Thyroid gland (tissue), 4 donors: ENCODE measurements around the gene MTCH2. TPM values are rescaled to one million over a fixed set of nuclear protein-coding genes. Genes with fewer than 3 reads are reported as not detected.
A peak's percentile ranks its signal among the peaks of the same experiment; 100 is the strongest.

Experiments used
- DNase-seq, 2 donors: peaks; one replicate each; pipeline ENCODE4 v3.0.0-alpha.2; 2019
- H3K27ac ChIP-seq, 3 donors: fragments of 200-600 bp; sonication (generic); 1 replicate in 2 of 3; 2 replicates in 1 of 3; pipeline ENCODE4 v1.5.1; 2016 to 2019; ENCODE audit warnings: mild to moderate bottlenecking in 1 of 3, moderate library complexity in 1 of 3
- H3K27me3 ChIP-seq: fragments of 200-600 bp; sonication (generic); one replicate; pipeline ENCODE4 v1.5.1; 2019
- H3K36me3 ChIP-seq, 2 donors: fragments of 200-600 bp; sonication (generic); one replicate each; pipeline ENCODE4 v1.5.1; 2016 to 2019
- H3K4me1 ChIP-seq, 2 donors: fragments of 200-600 bp; sonication (generic); one replicate each; pipeline ENCODE4 v1.5.1; 2017 to 2019
- H3K4me3 ChIP-seq, 3 donors: fragments of 200-600 bp; sonication (generic); replicated peaks in 1 of 3; 1 replicate in 2 of 3; 2 replicates in 1 of 3; pipeline ENCODE4 v1.5.1; 2016; ENCODE audit warnings: mild to moderate bottlenecking in 1 of 3
- H3K9me3 ChIP-seq: fragments of 200-600 bp; sonication (generic); one replicate; pipeline ENCODE4 v1.5.1; 2017
- CTCF ChIP-seq, 6 experiments: fragments of 200-600 bp in 3 of 6; fragments of 450-650 bp in 3 of 6; sonication (generic) in 3 of 6; IDR thresholded peaks; one replicate each; pipeline ENCODE4 v1.5.1; 2016 to 2019; ENCODE audit warnings: antibody characterized with exemption in 6 of 6, mild to moderate bottlenecking in 2 of 6, inconsistent platforms in 1 of 6, moderate library complexity in 1 of 6
- POLR2A ChIP-seq, 2 donors: fragments of 450-650 bp; IDR thresholded peaks; one replicate each; pipeline ENCODE4 v1.6.1; 2017; ENCODE audit warnings: antibody characterized with exemption in 2 of 2, mild to moderate bottlenecking in 2 of 2, moderate library complexity in 1 of 2
- WGBS, 2 donors: methylation state at CpG; one replicate each; pipeline ENCODE4 v1.1.5; 2017; 5-methylcytosine and 5-hydroxymethylcytosine counted together
- intact Hi-C: fragments of 100-400 bp; cut with DNase I; formaldehyde crosslinking; loops from one replicate; pipeline ENCODE4 v1.15.1; 2023
- total RNA-seq, 4 donors: library from RNA; depleted of rRNA; stranded (reverse); fragments of >200 nt; gene quantifications; one replicate each; pipeline ENCODE4 v1.2.3, GENCODE V29; 2016

MTCH2 gene
- total RNA-seq, 4 donors from 2014 or later: 70.3 to 126 (median 82.2) TPM

- H3K4me1 ChIP-seq: peaks cover 11 to 22% of the 10 kb centered on the region in 2 donors
- DNase-seq: peak; percentile 85 to 90
- peak within 1 kb of the TSS; percentile 87 to 95 (median 93) for H3K4me3 ChIP-seq
- H3K9me3 ChIP-seq: no peaks in the 10 kb centered on the region
- no peaks in the 10 kb centered on the region for H3K27me3 ChIP-seq
- H3K36me3 ChIP-seq: peaks cover 38 to 45% of the 10 kb centered on the region in 2 donors
- H3K27ac ChIP-seq: peak within 1 kb of the TSS; percentile 67 to 89 (median 77)
- intact Hi-C loops: no loop called here
- WGBS, 2 donors: 0 to 1% methylated on average over 48 to 67 of the region's 72 CpGs
- TF ChIP-seq CTCF (IDR thresholded peaks at IDR 0.05): no peak
- peak; percentile 14 to 62 for TF ChIP-seq POLR2A (IDR thresholded peaks at IDR 0.05)
These were observed 63.5 kb downstream of the MTCH2 start, which contains the start of the genes KBTBD4 and NDUFS3 for GRCh38 chr11:47578524-47579494. TSS of gene KBTBD4 (minus strand) at chr11:47578970. CDS start at chr11:47578951, 19 bp downstream. TSS of gene NDUFS3 (plus strand) at chr11:47579074. CDS start at chr11:47579092, 18 bp downstream.

GRCh38 chr11:47577460-47578041 is 64.8 kb downstream of the MTCH2 start:
- H3K4me3 ChIP-seq: peak overlapping the region in 1 of 3 donors; percentile 95
- WGBS, 2 donors: 80 to 82% methylated on average over 13 of the region's 13 CpGs
- TF ChIP-seq POLR2A (IDR thresholded peaks at IDR 0.05) (no peak), CTCF (IDR thresholded peaks at IDR 0.05) (no peak)
- H3K4me1 ChIP-seq: peaks cover 11 to 28% of the 10 kb centered on the region in 2 donors
- intact Hi-C loops: no loop called here
- no peaks in the 10 kb centered on the region for H3K9me3 ChIP-seq
- H3K27ac ChIP-seq: no peak overlapping the region
- H3K36me3 ChIP-seq: peaks cover 35 to 46% of the 10 kb centered on the region in 2 donors
- H3K27me3 ChIP-seq: no peaks in the 10 kb centered on the region
- DNase-seq: no peak

GRCh38 chr11:47573321-47573720 is 69.0 kb downstream of the MTCH2 start:
- intact Hi-C loops: no loop called here
- Histone ChIP-seq H3K4me1 (peaks cover 7 to 19% of the 10 kb centered on the region in 2 donors), H3K27ac (no peak overlapping the region), H3K4me3 (no peak overlapping the region), H3K36me3 (peaks cover 21 to 41% of the 10 kb centered on the region in 2 donors), H3K27me3 (no peaks in the 10 kb centered on the region), H3K9me3 (no peaks in the 10 kb centered on the region)
- 82 to 90% methylated on average over 11 of the region's 11 CpGs for WGBS, 2 donors
- TF ChIP-seq CTCF (IDR thresholded peaks at IDR 0.05) (no peak), POLR2A (IDR thresholded peaks at IDR 0.05) (no peak)
- no peak for DNase-seq

- H3K27ac ChIP-seq: no peak overlapping the region
- H3K4me1 ChIP-seq: peaks cover 1 to 14% of the 10 kb centered on the region in 2 donors
- TF ChIP-seq POLR2A (IDR thresholded peaks at IDR 0.05): no peak
- TF ChIP-seq CTCF (IDR thresholded peaks at IDR 0.05): no peak
- no peak overlapping the region for H3K4me3 ChIP-seq
- DNase-seq: no peak
- intact Hi-C loops: no loop called here
- no peaks in the 10 kb centered on the region for H3K27me3 ChIP-seq
- H3K36me3 ChIP-seq: peaks cover 21 to 41% of the 10 kb centered on the region in 2 donors
- WGBS, 2 donors: 57 to 59% methylated on average over 7 to 8 of the region's 8 CpGs
- no peaks in the 10 kb centered on the region for H3K9me3 ChIP-seq
These were observed 69.6 kb downstream of the MTCH2 start for GRCh38 chr11:47572715-47573255.
